GM19043 (cell line): Measurements from ENCODE around the gene HAAO.
A peak's percentile ranks its signal among the peaks of the same experiment; 100 is the strongest.
"Not testable (repeated sequence)": the region's sequence is repeated elsewhere in the genome, so short reads cannot be mapped to it uniquely, and the experiment has no call there.

Experiments
- ATAC-seq: cut with Tn5 transposase; IDR thresholded peaks from one replicate; pipeline ENCODE4 v1.9.1; 2021; ENCODE audit warnings: low read depth; ENCODE audit not compliant: unreplicated experiment

HAAO gene

GRCh38 chr2:42754021-42754775 is 38.2 kb downstream of the HAAO start:
- peak; percentile 59 for ATAC-seq

- ATAC-seq = no peak
Observed at GRCh38 chr2:42752816-42753813, 39.3 kb downstream of the HAAO start.

- peak; percentile 56 for ATAC-seq
Observed at GRCh38 chr2:42752314-42752713, 40.1 kb downstream of the HAAO start.

- ATAC-seq = no peak
Observed at GRCh38 chr2:42748840-42749239, 43.5 kb downstream of the HAAO start.

GRCh38 chr2:42747422-42747821 is 45.0 kb downstream of the HAAO start:
- no peak for ATAC-seq

GRCh38 chr2:42744545-42745082 is 47.8 kb downstream of the HAAO start:
- ATAC-seq = no peak

- no peak for ATAC-seq
Observed at GRCh38 chr2:42743659-42743990, 48.8 kb downstream of the HAAO start.

GRCh38 chr2:42742740-42743658 is 49.4 kb downstream of the HAAO start:
- no peak for ATAC-seq

GRCh38 chr2:42741140-42741539 is 51.2 kb downstream of the HAAO start:
- ATAC-seq = no peak

GRCh38 chr2:42736598-42737322 is 55.6 kb downstream of the HAAO start:
- ATAC-seq = no peak

GRCh38 chr2:42733852-42734251 is 58.5 kb downstream of the HAAO start:
- ATAC-seq = no peak

- ATAC-seq = not testable (repeated sequence)
Observed at GRCh38 chr2:42731316-42731715, 61.1 kb downstream of the HAAO start.

- no peak for ATAC-seq
Observed at GRCh38 chr2:42726680-42727079, 65.7 kb downstream of the HAAO start.

- ATAC-seq = no peak
Observed at GRCh38 chr2:42725657-42726056, 66.7 kb downstream of the HAAO start.

- no peak for ATAC-seq
Observed at GRCh38 chr2:42724886-42725285, 67.5 kb downstream of the HAAO start.

- no peak for ATAC-seq
Observed at GRCh38 chr2:42723465-42723864, 68.9 kb downstream of the HAAO start.

GRCh38 chr2:42722320-42723190 is 69.8 kb downstream of the HAAO start:
- ATAC-seq = peak; percentile 97

- ATAC-seq = no peak
Observed at GRCh38 chr2:42721898-42722297, 70.5 kb downstream of the HAAO start.
